OCI-M2 (cell line): ENCODE data around the gene KIFC3.
"Not testable (repeated sequence)": the region's sequence is repeated elsewhere in the genome, so short reads cannot be mapped to it uniquely, and the experiment has no call there.

Experiments used
- DNase-seq: peaks from one replicate; lab custom pipeline; 2025; ENCODE audit not compliant: unreplicated experiment; lab: John Stamatoyannopoulos, UW

The KIFC3 gene

DNA sequence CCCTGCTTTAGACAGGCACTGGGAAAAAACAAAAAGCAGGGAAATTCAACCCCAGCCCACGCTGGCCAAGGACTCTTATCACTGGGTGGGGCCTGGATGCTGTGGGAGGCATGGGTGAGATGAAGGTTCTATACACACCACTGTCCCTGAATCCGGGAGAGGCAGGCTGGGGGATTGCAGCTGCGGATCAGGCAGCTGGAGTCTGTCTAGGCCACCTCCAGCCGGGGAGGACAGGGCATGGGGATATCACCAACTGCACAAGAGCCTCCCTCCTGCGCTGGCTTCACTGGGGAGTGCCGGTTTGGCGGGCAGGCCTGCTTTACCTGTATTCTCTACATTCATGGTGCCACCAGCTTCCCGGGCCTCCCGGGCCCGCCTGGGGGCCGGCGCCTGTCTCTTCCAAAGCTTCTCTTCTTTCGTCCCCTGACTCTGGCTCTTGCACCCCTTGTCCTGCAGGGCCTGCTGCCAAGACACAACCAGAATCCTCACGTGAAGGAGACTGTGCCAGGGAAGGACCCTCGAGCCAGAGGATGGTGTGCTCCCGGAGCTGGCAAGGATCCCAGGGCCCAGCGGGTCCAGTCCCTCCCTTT is 13.9 kb downstream of the KIFC3 start:
- DNase-seq = no peak

DNA sequence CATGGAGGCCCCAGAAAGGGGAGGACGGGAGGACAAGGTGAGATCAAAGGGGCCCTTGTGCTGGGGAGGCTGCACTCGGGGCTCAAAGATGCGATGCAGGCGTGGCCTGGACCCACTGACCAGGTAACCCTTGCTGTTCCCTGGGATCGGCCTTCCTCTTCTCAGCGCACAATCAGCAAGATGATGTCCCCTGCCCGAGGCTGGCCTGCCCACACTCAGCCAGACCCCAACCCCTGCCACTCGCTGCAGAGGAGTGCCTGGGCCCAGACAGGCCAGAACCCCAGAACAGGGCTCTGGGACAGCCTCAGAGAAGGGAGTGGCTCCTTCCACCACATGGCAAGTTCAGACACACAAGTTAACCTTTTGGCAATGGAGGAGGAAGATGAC is 14.8 kb downstream of the KIFC3 start:
- no peak for DNase-seq

GRCh38 chr16:57786632-57787518 is 15.4 kb downstream of the KIFC3 start:
- DNase-seq = no peak

DNA sequence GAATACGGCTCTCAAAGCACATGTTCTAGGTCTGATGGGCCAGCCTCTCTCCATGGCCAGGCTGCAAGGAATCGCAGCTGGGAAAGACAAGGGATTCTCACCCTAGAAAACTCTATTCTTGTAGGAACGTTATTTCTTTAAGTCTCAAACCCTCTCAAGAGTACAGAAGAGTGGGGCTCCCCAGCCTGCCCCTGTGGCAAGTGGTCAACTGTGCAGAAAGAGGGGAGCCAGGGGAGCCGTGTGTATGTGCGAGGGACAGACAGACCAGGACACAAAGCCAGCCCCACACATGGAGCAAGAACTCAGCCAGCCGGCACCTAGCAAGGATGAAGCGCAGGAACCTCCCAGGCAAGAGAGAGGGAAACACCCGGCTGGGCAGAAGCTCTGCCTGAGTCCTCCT is 16.4 kb downstream of the KIFC3 start:
- DNase-seq = no peak

DNA sequence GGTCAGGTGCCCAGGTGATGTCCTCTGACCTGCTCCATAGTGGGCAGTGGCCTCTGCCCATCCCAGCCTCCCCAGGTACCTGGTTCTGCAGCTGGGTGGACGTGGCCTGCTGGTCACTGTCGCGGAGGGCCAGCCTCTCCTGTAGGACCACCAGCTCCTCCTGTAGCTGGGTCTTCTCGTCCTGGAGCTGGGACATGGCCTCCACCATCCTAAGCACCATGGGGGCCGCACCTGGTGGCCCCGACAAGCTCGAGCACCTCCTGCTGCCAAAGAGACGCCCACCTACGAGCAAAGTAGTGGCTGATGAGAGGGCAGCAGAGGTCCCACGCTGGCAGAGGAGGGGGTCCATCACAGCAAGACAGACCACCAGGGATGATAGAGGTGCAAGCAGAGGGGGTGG is 16.9 kb downstream of the KIFC3 start:
- no peak for DNase-seq

GRCh38 chr16:57784334-57784733 is 18.0 kb downstream of the KIFC3 start:
- no peak for DNase-seq

- no peak for DNase-seq
These were observed 18.4 kb downstream of the KIFC3 start for GRCh38 chr16:57783883-57784282.

- DNase-seq = no peak
These were observed 19.2 kb downstream of the KIFC3 start for GRCh38 chr16:57783116-57783515.

GRCh38 chr16:57782607-57783055 is 19.7 kb downstream of the KIFC3 start:
- DNase-seq = not testable (repeated sequence)

GRCh38 chr16:57781741-57782606 is 20.3 kb downstream of the KIFC3 start:
- no peak for DNase-seq

GRCh38 chr16:57781349-57781740 is 20.9 kb downstream of the KIFC3 start:
- DNase-seq = no peak

- DNase-seq = not testable (repeated sequence)
These were observed 22.5 kb downstream of the KIFC3 start for GRCh38 chr16:57779836-57780235.

- no peak for DNase-seq
These were observed 23.6 kb downstream of the KIFC3 start for GRCh38 chr16:57778658-57779057.

DNA sequence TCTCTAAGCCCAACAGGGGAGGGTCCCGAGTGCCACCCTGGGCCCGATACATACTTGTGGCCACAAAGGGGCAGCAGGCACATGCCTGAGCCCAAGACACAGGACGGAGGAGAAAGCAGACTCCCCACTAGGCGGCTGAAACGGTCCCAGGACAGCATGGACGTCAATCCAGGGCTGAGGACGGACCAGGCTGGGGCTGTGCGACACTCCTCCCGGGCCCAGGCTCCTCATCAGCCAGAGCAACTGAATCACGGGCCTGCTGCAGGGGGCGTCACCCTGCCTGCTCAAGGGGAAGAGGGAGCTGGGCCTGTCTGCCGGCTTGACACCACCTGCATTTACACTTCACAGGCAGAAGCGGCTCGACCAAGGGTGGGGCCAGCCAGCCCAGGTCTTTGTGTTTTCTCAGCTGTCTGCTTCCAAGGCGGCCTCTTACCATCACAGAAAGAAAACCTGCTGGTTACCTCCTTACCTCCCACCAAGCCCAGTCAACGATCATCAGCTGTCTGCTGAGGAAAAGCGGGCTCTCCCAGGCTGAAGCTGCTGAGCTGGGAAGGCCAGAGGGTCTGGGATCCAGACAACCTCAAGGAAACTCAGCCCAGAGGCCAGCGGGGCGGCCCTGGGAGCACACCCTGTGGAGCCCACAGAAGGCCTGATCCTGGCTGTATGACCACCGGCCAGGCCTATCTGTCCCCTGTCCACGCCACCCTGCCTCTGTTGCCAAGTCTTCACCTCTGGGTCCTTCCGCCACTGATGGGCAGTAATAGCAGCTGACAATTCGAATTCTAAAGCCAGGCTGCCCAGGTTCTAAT is 26.4 kb downstream of the KIFC3 start:
- no peak for DNase-seq

- no peak for DNase-seq
These were observed 27.5 kb downstream of the KIFC3 start for GRCh38 chr16:57774705-57775285.

DNA sequence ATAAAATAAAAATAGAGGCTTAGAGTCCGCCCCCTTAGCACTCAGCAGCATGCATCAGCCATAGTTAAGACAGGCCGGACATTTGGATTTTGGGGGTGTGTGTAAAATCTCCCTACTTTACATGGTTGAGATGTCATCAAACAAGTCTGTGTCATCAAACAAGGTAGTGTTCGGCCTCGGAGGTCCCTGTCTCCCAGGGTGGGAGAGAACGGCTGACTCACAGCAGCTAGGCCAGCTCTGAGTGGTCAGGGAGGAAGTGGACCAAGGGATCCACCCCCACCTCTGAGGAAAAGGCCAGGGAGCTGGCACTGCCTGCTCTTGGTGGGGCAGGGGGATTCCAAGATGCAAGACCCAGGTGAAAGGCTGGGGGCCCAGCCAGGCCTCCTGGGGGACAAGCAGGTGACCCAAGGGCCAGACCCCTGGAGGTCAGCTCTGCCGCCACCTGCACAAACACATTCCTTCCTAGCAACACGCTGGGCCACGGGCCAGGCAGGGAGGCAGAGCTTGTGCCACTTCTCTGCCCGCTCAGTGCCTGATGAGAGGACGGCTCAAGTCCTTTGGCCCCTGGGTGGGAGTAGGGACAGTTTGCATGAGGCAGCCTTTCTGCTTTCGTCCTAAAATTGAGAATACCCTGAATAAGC is 28.5 kb downstream of the KIFC3 start:
- no peak for DNase-seq

- no peak for DNase-seq
These were observed 29.3 kb downstream of the KIFC3 start for GRCh38 chr16:57773019-57773418.

DNA sequence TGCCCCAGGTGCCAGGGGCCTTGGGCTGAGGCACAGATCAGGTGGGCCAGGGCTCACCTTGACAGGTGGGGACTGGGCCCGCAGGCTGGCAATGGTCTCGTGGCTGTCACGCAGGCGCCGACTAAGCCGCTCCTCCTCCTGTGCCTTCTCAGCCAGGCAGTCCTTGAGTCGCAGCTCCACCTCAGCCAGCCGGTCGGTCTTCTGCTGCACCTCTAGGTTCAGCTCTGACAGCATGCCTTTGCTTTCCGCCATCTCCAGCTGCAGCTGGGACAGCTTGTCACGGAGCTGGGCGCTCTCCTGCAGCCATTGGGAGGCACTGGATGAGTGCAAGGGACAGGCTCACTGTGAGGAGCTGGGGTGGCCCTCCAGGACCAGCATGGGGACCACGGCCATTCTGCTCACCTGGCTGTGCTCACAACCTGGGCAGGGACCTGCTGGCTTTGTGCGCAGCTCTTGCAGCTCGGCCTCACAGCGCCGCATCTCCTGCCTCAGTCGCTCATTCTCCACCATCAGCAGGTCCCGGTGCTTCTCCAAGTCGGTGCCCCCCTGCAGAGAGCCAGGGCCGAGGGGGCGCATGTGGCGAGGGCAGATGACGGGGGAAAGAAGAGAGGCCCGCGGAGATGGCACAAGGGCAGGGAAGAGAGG is 31.0 kb downstream of the KIFC3 start:
- no peak for DNase-seq

DNA sequence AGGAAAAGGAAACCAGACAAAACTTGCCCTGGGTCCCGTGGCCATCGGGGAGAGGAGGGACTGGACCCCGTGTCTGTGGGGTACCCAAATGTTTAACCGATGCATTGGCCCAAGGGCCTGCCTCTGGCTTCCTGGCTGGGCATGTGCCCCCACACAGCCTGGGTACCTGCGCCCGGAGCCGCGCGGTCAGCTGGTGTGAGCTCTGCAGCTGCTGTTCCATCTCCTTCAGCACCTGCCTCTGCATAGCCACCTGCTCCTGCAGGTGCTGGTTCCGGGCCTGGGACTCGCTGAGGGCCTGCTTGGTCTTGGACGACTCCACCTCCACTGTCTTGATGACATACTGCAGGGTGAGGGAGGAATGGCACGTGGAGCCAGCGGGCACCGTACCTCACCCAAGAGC is 31.9 kb downstream of the KIFC3 start:
- DNase-seq = no peak
